ENCODE results near the gene OR10C1.

Gene OR10C1

DNA sequence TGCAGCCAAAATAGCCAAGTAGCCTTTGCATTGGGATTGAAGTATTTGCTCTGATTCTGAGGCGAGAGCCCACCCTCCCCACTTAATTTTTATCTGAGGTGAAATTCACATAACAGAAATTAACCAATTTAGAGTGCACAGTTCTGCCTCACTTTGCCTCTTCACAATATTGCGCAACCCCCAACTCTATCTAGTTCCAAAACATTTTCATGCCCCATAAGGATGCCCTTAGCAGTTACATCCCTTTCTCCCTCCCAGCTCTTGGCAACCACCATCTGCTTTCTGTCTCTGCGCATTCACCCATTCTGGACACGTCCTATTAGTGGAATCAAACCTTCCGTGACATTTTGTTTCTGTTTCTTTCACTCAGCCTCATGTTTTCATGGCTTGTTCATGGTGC is 39.6 kb downstream of the OR10C1 start:
- no peak for FAIRE-seq

DNA sequence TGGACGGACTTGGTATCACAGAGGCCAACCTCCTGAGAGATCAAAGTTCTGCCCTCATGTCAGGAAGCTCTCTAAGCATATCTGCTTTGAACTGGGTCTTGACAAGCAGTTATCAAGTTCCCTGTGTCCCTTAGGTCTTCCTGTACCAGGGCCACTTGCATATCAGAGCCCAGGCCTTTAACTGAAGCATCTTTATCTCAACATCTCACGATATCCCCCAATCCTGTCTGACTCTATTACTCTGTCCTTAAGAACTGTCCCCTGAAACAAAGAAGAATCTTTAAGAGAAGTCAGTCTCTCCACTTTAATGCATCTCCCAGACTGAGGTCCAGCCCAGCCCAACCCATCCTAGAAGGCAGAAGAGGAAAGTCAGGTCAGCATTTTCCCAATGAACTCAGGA is 40.5 kb downstream of the OR10C1 start:
- FAIRE-seq: no peak

DNA sequence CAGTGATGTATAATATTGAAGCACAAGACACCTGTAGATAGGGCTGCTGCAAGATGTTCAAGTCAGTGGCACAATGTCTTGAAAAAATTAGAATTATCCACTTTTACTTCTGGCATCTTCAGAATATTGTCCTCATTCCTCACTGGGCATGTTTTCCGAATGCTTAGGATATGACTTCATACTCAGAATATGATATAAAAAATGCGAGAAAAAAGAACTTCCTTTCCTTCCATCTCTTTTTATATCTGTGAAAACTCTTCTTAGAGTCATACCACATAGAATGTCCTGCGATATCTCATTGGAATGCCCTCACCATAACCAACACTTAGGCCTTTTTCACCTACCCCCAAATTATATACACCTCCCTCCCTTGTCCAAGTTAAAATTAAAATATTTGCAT is 44.1 kb downstream of the OR10C1 start:
- no peak for FAIRE-seq

DNA sequence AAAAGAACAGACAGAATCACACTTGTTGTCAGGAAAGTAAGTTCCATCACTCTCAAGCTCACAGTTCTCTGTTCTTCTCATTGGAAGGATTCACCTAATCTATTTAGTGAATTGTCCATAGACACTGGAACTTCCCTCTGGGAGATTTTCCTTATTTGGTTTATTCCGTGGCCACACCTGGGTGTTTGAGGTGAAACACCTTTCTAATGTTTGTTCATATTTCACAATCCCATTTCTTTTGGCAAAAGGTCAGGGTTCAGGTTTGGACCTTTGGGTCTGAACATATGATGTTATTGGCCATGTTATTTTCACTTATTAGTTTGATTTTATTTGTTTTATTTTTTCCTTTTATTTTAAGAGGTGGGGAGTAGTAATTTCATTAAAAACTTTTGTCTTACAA is 44.6 kb downstream of the OR10C1 start:
- no peak for FAIRE-seq

- FAIRE-seq: no peak
Measured at GRCh38 chr6:29486577-29486976, 47.5 kb downstream of the OR10C1 start.

DNA sequence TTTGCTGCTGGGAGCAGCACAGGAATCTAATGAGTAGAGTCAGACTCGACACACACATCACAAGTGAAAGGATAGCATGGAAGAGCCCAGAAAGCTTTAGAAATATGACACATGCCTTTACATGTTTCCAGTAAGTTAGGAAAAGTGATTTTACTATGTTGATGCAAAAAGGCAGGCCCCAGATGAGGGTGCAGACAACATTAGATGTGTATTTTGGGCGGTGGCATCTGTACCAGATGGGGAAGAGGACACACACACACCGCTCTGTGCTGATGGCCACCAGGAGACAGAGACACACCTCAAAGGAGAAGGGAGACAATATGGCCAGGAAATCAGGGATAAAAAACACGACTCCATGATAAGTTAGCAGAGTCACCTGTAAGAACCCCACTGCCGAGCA is 48.0 kb downstream of the OR10C1 start:
- FAIRE-seq: no peak

DNA sequence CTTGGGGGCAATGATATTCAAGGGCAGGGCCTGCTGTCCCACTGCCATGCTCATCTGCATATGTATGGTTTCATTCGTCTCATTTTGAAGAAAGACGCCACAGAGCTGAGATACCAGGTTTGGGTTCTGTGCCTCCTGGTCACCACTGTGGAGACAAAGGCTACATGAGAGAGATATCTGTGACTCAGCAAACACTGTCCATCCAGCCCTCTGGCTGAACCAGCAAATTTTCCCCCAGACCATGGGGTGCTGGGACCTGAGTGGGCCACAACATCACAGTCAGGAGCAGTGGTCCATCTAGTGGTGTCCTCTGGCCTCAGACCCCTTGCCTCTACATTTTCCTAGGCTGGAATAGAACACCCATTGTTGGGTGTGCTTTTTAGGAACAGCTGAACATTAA is 48.6 kb downstream of the OR10C1 start, which contains the start of gene MAS1L:
MAS1L (minus strand) TSS at position 297 of the 400 bp plus-strand sequence; CDS start at position 243, 54 bp downstream.
- no peak for FAIRE-seq

DNA sequence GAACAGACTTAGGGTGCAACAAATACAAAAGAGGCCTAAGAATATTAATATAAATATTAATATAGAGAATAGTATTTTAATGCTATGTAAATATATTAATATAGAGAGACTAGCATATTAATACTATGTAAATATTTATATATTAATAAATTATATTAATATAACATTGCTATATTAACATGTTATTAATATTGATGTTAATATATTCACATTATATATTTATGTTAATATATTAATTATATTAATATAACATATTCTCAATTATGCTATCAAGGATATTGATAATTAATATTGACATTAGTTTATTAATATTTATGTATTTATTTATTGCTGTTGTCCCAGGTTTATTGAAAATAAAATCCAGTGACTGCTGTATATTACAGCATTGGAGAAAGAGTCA is 49.8 kb downstream of the OR10C1 start:
- no peak for FAIRE-seq

- no peak for FAIRE-seq
Measured at GRCh38 chr6:29489286-29489685, 50.2 kb downstream of the OR10C1 start.

- no peak for FAIRE-seq
Measured at GRCh38 chr6:29490055-29490454, 50.9 kb downstream of the OR10C1 start.

DNA sequence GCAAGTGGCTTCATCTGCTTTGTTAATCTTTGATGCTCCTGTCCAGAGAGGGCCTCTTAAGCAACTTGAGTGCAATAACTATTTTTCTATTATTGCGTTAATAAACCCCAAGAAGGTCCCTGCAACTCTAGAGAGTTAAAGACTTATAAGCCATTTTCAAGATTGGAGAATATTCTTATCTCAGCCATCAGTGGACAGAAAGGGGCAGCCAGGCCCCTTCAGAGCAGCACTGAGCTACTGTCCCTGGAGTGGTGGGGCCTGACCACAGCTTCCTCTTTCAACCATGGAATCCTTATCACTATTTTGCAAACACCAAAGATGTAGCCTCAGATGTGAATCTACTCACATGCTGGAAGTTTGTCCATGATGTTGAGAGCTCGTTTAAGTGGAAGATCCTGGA is 51.4 kb downstream of the OR10C1 start:
- no peak for FAIRE-seq
